Endodermal cell (in vitro differentiated cells): ENCODE measurements around the gene CDON. TPM values are rescaled to one million over a fixed set of nuclear protein-coding genes. Genes with fewer than 3 reads are reported as not detected.

Experiments used
- DNase-seq: peaks from one replicate; pipeline ENCODE4 v3.0.0-alpha.2; 2017
- H3K27ac ChIP-seq: 2 replicates; pipeline ENCODE4 v1.5.1; 2013; ENCODE audit warnings: mild to moderate bottlenecking, low read depth, low read length, moderate library complexity
- H3K27me3 ChIP-seq: 2 replicates; pipeline ENCODE4 v1.6.1; 2013; ENCODE audit warnings: mild to moderate bottlenecking, low read length, moderate library complexity; ENCODE audit not compliant: insufficient read depth, control insufficient read depth, poor library complexity, severe bottlenecking
- H3K36me3 ChIP-seq: 2 replicates; pipeline ENCODE4 v1.7.0; 2013; ENCODE audit warnings: mild to moderate bottlenecking, low read length, moderate library complexity; ENCODE audit not compliant: control insufficient read depth, insufficient read depth
- H3K4me1 ChIP-seq: one replicate; pipeline ENCODE4 v1.7.0; 2013; ENCODE audit warnings: low read length; ENCODE audit not compliant: control insufficient read depth, insufficient read depth
- H3K4me3 ChIP-seq: 2 replicates; pipeline ENCODE4 v1.5.1; 2013; ENCODE audit warnings: mild to moderate bottlenecking, low read length, moderate library complexity
- H3K9ac ChIP-seq: 2 replicates; pipeline ENCODE4 v1.6.1; 2013; ENCODE audit warnings: mild to moderate bottlenecking, low read length, moderate library complexity; ENCODE audit not compliant: poor library complexity, severe bottlenecking; ENCODE audit errors: extremely low read depth
- H3K9me3 ChIP-seq: 2 replicates; pipeline ENCODE4 v1.6.1; 2013; ENCODE audit warnings: mild to moderate bottlenecking, low read length, moderate library complexity; ENCODE audit not compliant: control insufficient read depth
- H3K27ac Mint-ChIP-seq: 2 replicates; pipeline ENCODE4 v1.8.0; 2020; ENCODE audit warnings: mixed read lengths
- H3K27me3 Mint-ChIP-seq: 2 replicates; pipeline ENCODE4 v1.8.0; 2021; ENCODE audit warnings: mild to moderate bottlenecking, mixed read lengths; ENCODE audit not compliant: insufficient read depth
- H3K36me3 Mint-ChIP-seq: 2 replicates; pipeline ENCODE4 v1.8.0; 2020; ENCODE audit warnings: low read depth, mixed read lengths
- H3K4me1 Mint-ChIP-seq: 2 replicates; pipeline ENCODE4 v1.8.0; 2020; ENCODE audit warnings: mixed read lengths
- H3K4me3 Mint-ChIP-seq: 2 replicates; pipeline ENCODE4 v1.8.0; 2020; ENCODE audit warnings: mild to moderate bottlenecking, moderate library complexity, mixed read lengths
- H3K9me3 Mint-ChIP-seq: 2 replicates; pipeline ENCODE4 v1.8.0; 2020; ENCODE audit warnings: mild to moderate bottlenecking, mixed read lengths
- WGBS, 2 experiments: methylation state at CpG; one replicate each; pipeline versions ENCODE4 v1.1.5 to v1.1.7; 2013; ENCODE audit warnings: missing lambda C conversion rate in 2 of 2, mixed read lengths in 1 of 2; ENCODE audit not compliant: insufficient coverage in 1 of 2, insufficient read length in 1 of 2; 5-methylcytosine and 5-hydroxymethylcytosine counted together
- total RNA-seq, 2 donors: library from RNA; stranded (reverse); fragmentation: NEBNext Ultra II Directional in 1 of 2; extraction: Animal tissue kit (Norgen Biotek cat#: 25700) in 1 of 2; gene quantifications; 2 replicates in 1 of 2; 3 replicates in 1 of 2; pipeline ENCODE4 v1.2.1, GENCODE V29; 2021
- TF ChIP-seq, protein P1 (sequence below): fragments of 200-600 bp; sonication (generic); conservative IDR thresholded peaks from 2 replicates; pipeline ENCODE4 v1.5.0; 2021; ENCODE audit warnings: antibody characterized with exemption, mild to moderate bottlenecking

Gene CDON
- total RNA-seq, 2 donors from 2014 or later, result 19.2 to 24.5 TPM

DNA sequence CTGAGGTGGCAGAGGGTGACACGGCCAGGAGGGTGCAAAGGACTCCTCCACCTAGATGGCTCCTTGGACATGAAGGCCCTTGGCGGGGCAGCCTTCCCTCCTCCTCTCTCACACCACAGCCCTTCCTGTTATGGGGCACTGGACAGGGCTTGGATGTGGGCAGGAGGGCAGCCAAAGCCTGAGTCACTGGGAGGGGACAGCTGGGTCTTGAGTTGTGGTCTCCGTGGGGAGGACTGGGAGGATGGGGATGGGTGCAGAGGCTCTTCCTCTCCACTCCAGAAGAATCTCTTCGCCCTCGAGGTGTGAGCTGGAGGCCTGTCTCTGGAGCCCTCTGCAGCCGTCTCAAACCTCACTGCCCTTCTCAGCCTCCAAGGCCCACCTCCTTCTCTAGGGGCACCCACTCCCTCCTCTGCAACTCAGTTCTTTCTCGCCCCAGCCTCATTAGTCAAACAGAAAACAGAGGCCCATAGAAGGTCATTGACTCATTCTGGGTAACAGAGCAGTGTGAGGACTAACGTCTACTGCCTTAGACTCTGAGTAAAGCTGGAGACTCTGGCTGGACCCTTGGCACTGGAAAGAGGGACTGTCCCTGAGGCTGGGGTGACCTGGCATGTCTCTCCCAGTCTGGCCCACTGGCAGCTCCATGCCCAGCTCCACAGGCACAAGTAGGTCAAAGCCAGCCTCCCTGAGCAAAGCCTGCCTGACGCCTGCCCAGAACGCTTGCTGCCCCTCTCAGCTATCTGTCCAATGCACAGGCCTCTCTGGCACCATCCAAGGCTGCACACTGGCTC lies 47.5 kb upstream of the CDON start:
- Histone ChIP-seq H3K36me3 (no peaks in the 10 kb centered on the region), H3K9me3 (no peaks in the 10 kb centered on the region), H3K27me3 (no peaks in the 10 kb centered on the region), H3K27ac (no peak overlapping the region), H3K9ac (no peak overlapping the region), H3K4me1 (peaks cover 3% of the 10 kb centered on the region), H3K4me3 (no peak overlapping the region)
- H3K36me3 Mint-ChIP-seq, result no peaks in the 10 kb centered on the region
- no peaks in the 10 kb centered on the region for H3K9me3 Mint-ChIP-seq
- TF ChIP-seq, protein P1, sequence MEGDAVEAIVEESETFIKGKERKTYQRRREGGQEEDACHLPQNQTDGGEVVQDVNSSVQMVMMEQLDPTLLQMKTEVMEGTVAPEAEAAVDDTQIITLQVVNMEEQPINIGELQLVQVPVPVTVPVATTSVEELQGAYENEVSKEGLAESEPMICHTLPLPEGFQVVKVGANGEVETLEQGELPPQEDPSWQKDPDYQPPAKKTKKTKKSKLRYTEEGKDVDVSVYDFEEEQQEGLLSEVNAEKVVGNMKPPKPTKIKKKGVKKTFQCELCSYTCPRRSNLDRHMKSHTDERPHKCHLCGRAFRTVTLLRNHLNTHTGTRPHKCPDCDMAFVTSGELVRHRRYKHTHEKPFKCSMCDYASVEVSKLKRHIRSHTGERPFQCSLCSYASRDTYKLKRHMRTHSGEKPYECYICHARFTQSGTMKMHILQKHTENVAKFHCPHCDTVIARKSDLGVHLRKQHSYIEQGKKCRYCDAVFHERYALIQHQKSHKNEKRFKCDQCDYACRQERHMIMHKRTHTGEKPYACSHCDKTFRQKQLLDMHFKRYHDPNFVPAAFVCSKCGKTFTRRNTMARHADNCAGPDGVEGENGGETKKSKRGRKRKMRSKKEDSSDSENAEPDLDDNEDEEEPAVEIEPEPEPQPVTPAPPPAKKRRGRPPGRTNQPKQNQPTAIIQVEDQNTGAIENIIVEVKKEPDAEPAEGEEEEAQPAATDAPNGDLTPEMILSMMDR, result no peak
- DNase-seq, result no peak
- H3K27ac Mint-ChIP-seq, result no peak overlapping the region
- H3K4me3 Mint-ChIP-seq, result no peak overlapping the region
- H3K27me3 Mint-ChIP-seq, result peaks cover 6% of the 10 kb centered on the region
- 86 to 93% methylated on average over 7 to 10 of the region's 10 CpGs for WGBS, 2 experiments
- H3K4me1 Mint-ChIP-seq, result peaks cover 2% of the 10 kb centered on the region

DNA sequence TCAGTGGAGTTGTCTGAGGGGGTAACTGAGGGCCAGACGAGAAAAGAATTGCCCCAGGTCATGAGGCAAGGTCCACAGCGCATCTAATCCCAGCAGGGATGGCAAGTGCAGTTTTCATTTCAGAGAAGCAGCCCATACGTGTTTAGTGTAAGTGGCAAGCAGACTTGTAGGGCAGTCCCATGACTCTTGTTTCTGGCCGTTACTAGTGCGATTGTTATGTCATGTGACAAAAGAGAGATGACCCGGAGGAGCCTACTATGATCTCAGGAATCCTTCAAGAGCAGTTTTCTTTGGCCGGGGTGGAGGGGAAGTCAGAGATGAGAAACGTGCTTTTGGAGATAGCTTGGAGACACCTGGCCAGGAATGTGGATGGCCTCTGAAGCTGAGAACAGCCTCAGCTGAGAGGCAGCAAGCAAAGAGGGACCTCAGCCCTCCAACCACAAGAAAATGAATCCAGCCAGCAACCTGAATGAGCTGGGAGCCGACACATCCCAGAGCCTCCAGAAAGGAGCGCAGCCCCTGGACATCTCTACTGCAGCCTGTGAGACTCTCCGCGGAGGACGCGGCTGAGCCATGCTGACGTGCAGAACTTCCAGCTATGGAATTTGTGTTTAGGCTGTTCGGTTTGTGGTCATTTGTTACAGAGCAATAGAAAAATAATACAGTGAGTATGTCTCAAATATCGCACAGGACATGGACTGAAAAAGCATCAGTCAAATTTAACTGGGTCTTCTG lies 44.1 kb upstream of the CDON start:
- H3K27me3 Mint-ChIP-seq, result peaks cover 6% of the 10 kb centered on the region
- H3K27me3 ChIP-seq, result no peaks in the 10 kb centered on the region
- H3K27ac ChIP-seq, result no peak overlapping the region
- no peak overlapping the region for H3K27ac Mint-ChIP-seq
- no peak overlapping the region for H3K4me3 Mint-ChIP-seq
- WGBS, 2 experiments, result 86 to 89% methylated on average over 17 of the region's 17 CpGs
- peak; percentile 42 for DNase-seq
- no peaks in the 10 kb centered on the region for H3K9me3 ChIP-seq
- TF ChIP-seq, protein P1, result no peak
- no peaks in the 10 kb centered on the region for H3K36me3 ChIP-seq
- no peak overlapping the region for H3K4me3 ChIP-seq
- H3K36me3 Mint-ChIP-seq, result no peaks in the 10 kb centered on the region
- peaks cover 2% of the 10 kb centered on the region for H3K4me1 ChIP-seq
- H3K4me1 Mint-ChIP-seq, result peaks cover 19% of the 10 kb centered on the region
- H3K9ac ChIP-seq, result no peak overlapping the region
- no peaks in the 10 kb centered on the region for H3K9me3 Mint-ChIP-seq

DNA sequence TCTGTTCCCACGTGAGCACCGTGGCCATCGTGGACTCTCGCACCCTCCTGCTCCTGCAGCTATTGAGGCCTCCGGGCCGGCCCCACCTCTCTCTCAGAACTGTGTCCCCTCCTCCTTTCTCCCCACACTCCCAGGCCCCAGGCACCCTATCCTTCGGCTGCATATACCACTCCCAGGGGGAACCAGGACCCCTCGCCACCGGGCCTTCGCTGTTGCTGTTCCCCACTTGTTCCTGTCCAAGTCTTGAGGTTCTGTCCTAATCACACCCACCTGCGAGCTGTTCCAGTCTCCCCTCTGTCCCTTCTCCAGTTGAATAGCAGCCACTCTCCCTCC lies 43.0 kb upstream of the CDON start:
- Histone ChIP-seq H3K9me3 (no peaks in the 10 kb centered on the region), H3K36me3 (no peaks in the 10 kb centered on the region), H3K9ac (no peak overlapping the region), H3K27me3 (no peaks in the 10 kb centered on the region), H3K4me3 (no peak overlapping the region), H3K4me1 (peaks cover 2% of the 10 kb centered on the region), H3K27ac (no peak overlapping the region)
- Mint-ChIP-seq H3K4me1 (peaks cover 22% of the 10 kb centered on the region), H3K4me3 (no peak overlapping the region), H3K36me3 (no peaks in the 10 kb centered on the region), H3K27me3 (peaks cover 9% of the 10 kb centered on the region), H3K9me3 (no peaks in the 10 kb centered on the region), H3K27ac (no peak overlapping the region)
- DNase-seq, result no peak
- 83 to 87% methylated on average over 11 of the region's 11 CpGs for WGBS, 2 experiments
- TF ChIP-seq, protein P1, result no peak
